ENCODE data around the gene AP2M1. TPM values are rescaled to one million over a fixed set of nuclear protein-coding genes. Genes with fewer than 3 reads are reported as not detected.

AP2M1 gene
- polyA plus RNA-seq, 2 of the 4 experiments (the other 2 are of a cell fraction): 274 to 298 TPM

GRCh38 chr3:184233127-184233843, 58.6 kb downstream of the AP2M1 start:
- FAIRE-seq (no peak), DNase-seq (ENCODE audit: low read depth in 1 of 2, low spot score in 1 of 2) (no peak), ATAC-seq (no peak)
- POLR2A ChIA-PET: no interaction called here
- CTCF ChIA-PET: interaction anchor here (1.9 kb wide), 1 partner anchor 16 kb away, joined by 7 read pairs; the partner anchor contains the start of gene EEF1AKMT4
- H3K4me3 ChIP-seq: no peak overlapping the region
- H3K27ac ChIP-seq: no peak overlapping the region
- peaks cover 7% of the 10 kb centered on the region; the same call in 2 of the 3 replicates for H3K4me1 ChIP-seq
- WGBS (ENCODE audit: missing lambda C conversion rate): 77% methylated on average over 4 of the region's 23 CpGs
- TF ChIP-seq NFE2L2 (conservative IDR thresholded peaks at IDR 0.05; ENCODE audit: low read length): no peak
- TF ChIP-seq MAZ (IDR thresholded peaks at IDR 0.05; ENCODE audit: borderline replicate concordance, low read depth, low read length): no peak
- TF ChIP-seq PHF8 (IDR thresholded peaks at IDR 0.05; ENCODE audit: borderline replicate concordance, low read depth): no peak
- TF ChIP-seq EHF (CRISPR knock-in tag; IDR thresholded peaks at IDR 0.05): no peak
- TF ChIP-seq BCL3 (IDR thresholded peaks at IDR 0.05): no peak
- TF ChIP-seq HEYL (CRISPR knock-in tag; IDR thresholded peaks at IDR 0.05): no peak
- TF ChIP-seq E2F6 (IDR thresholded peaks at IDR 0.05; ENCODE audit: borderline replicate concordance, low read depth): no peak
- no peak for TF ChIP-seq PBX3 (IDR thresholded peaks at IDR 0.05)
- TF ChIP-seq ESRRA (IDR thresholded peaks at IDR 0.05; ENCODE audit: borderline replicate concordance, low read length): no peak
- TF ChIP-seq CHD4 (IDR thresholded peaks at IDR 0.05; ENCODE audit: borderline replicate concordance): no peak
- no peaks in the 10 kb centered on the region for H3K9me3 ChIP-seq
- no peak overlapping the region for H3K4me2 ChIP-seq

Other genes with a start within 250 kb of the AP2M1 start
- 19.1 and 20.7 TPM in 2 replicates for gene ABCC5, start 157.0 kb upstream of the AP2M1 start, polyA plus RNA-seq (2011; rRNA removed)
- gene ABCC5, start 157.0 kb upstream of the AP2M1 start, polyA plus RNA-seq (2017; fragmentation: RNase III; extraction: RNeasy Plus Mini Kit Qiagen cat#74134 plus additional on column Dnase treatment): 13.3 to 15.5 TPM (median 14.2 TPM) in 3 replicates
- not detected in 2 replicates for gene HTR3D, start 143.1 kb upstream of the AP2M1 start, polyA plus RNA-seq (2011; rRNA removed)
- not detected in 3 replicates for gene HTR3D, start 143.1 kb upstream of the AP2M1 start, polyA plus RNA-seq (2017; fragmentation: RNase III; extraction: RNeasy Plus Mini Kit Qiagen cat#74134 plus additional on column Dnase treatment)
- gene HTR3C, start 121.8 kb upstream of the AP2M1 start, polyA plus RNA-seq (2011; rRNA removed): not detected in 2 replicates
- not detected in 3 replicates for gene HTR3C, start 121.8 kb upstream of the AP2M1 start, polyA plus RNA-seq (2017; fragmentation: RNase III; extraction: RNeasy Plus Mini Kit Qiagen cat#74134 plus additional on column Dnase treatment)
- not detected in 2 replicates for gene HTR3E, start 77.8 kb upstream of the AP2M1 start, polyA plus RNA-seq (2011; rRNA removed)
- gene HTR3E, start 77.8 kb upstream of the AP2M1 start, polyA plus RNA-seq (2017; fragmentation: RNase III; extraction: RNeasy Plus Mini Kit Qiagen cat#74134 plus additional on column Dnase treatment): not detected in 3 replicates
- 32.7 and 33.9 TPM in 2 replicates for gene EIF2B5, start 39.5 kb upstream of the AP2M1 start, polyA plus RNA-seq (2011; rRNA removed)
- gene EIF2B5, start 39.5 kb upstream of the AP2M1 start, polyA plus RNA-seq (2017; fragmentation: RNase III; extraction: RNeasy Plus Mini Kit Qiagen cat#74134 plus additional on column Dnase treatment): 29.8 to 32.5 TPM (median 32.1 TPM) in 3 replicates
- gene DVL3, start 19.5 kb upstream of the AP2M1 start, polyA plus RNA-seq (2011; rRNA removed): 14.1 and 17.7 TPM in 2 replicates
- gene DVL3, start 19.5 kb upstream of the AP2M1 start, polyA plus RNA-seq (2017; fragmentation: RNase III; extraction: RNeasy Plus Mini Kit Qiagen cat#74134 plus additional on column Dnase treatment): 23.6 to 24.4 TPM (median 23.9 TPM) in 3 replicates
- 34.6 and 35.3 TPM in 2 replicates for gene ABCF3, start 11.3 kb downstream of the AP2M1 start, polyA plus RNA-seq (2011; rRNA removed)
- 46.6 to 50.2 TPM (median 47.7 TPM) in 3 replicates for gene ABCF3, start 11.3 kb downstream of the AP2M1 start, polyA plus RNA-seq (2017; fragmentation: RNase III; extraction: RNeasy Plus Mini Kit Qiagen cat#74134 plus additional on column Dnase treatment)
- 0.11 and 0.37 TPM in 2 replicates for gene VWA5B2, start 54.7 kb downstream of the AP2M1 start, polyA plus RNA-seq (2011; rRNA removed)
- 0.37 to 0.48 TPM (median 0.47 TPM) in 3 replicates for gene VWA5B2, start 54.7 kb downstream of the AP2M1 start, polyA plus RNA-seq (2017; fragmentation: RNase III; extraction: RNeasy Plus Mini Kit Qiagen cat#74134 plus additional on column Dnase treatment)
- 49.1 and 74.4 TPM in 2 replicates for gene ALG3, start 74.1 kb downstream of the AP2M1 start, polyA plus RNA-seq (2011; rRNA removed)
- gene ALG3, start 74.1 kb downstream of the AP2M1 start, polyA plus RNA-seq (2017; fragmentation: RNase III; extraction: RNeasy Plus Mini Kit Qiagen cat#74134 plus additional on column Dnase treatment): 55.9 to 59.6 TPM (median 57.6 TPM) in 3 replicates
- gene EEF1AKMT4, start 74.8 kb downstream of the AP2M1 start, polyA plus RNA-seq (2011; rRNA removed): 12.7 and 17.0 TPM in 2 replicates
- 9.0 to 9.8 TPM (median 9.7 TPM) in 3 replicates for gene EEF1AKMT4, start 74.8 kb downstream of the AP2M1 start, polyA plus RNA-seq (2017; fragmentation: RNase III; extraction: RNeasy Plus Mini Kit Qiagen cat#74134 plus additional on column Dnase treatment)
- 0.05 and 0.20 TPM in 2 replicates for gene CAMK2N2, start 86.7 kb downstream of the AP2M1 start, polyA plus RNA-seq (2011; rRNA removed)
- gene CAMK2N2, start 86.7 kb downstream of the AP2M1 start, polyA plus RNA-seq (2017; fragmentation: RNase III; extraction: RNeasy Plus Mini Kit Qiagen cat#74134 plus additional on column Dnase treatment): 0.71 to 0.88 TPM (median 0.84 TPM) in 3 replicates
- gene ECE2, start 101.2 kb downstream of the AP2M1 start, polyA plus RNA-seq (2011; rRNA removed): not detected in 2 replicates
- not detected in 3 replicates for gene ECE2, start 101.2 kb downstream of the AP2M1 start, polyA plus RNA-seq (2017; fragmentation: RNase III; extraction: RNeasy Plus Mini Kit Qiagen cat#74134 plus additional on column Dnase treatment)
- gene PSMD2, start 124.4 kb downstream of the AP2M1 start, polyA plus RNA-seq (2011; rRNA removed): 267 and 304 TPM in 2 replicates
- 503 to 541 TPM (median 522 TPM) in 3 replicates for gene PSMD2, start 124.4 kb downstream of the AP2M1 start, polyA plus RNA-seq (2017; fragmentation: RNase III; extraction: RNeasy Plus Mini Kit Qiagen cat#74134 plus additional on column Dnase treatment)
- gene EIF4G1, start 139.8 kb downstream of the AP2M1 start, polyA plus RNA-seq (2011; rRNA removed): 152 and 185 TPM in 2 replicates
- 248 to 261 TPM (median 254 TPM) in 3 replicates for gene EIF4G1, start 139.8 kb downstream of the AP2M1 start, polyA plus RNA-seq (2017; fragmentation: RNase III; extraction: RNeasy Plus Mini Kit Qiagen cat#74134 plus additional on column Dnase treatment)
- gene FAM131A, start 162.7 kb downstream of the AP2M1 start, polyA plus RNA-seq (2011; rRNA removed): 5.2 and 5.7 TPM in 2 replicates
- gene FAM131A, start 162.7 kb downstream of the AP2M1 start, polyA plus RNA-seq (2017; fragmentation: RNase III; extraction: RNeasy Plus Mini Kit Qiagen cat#74134 plus additional on column Dnase treatment): 5.4 to 6.1 TPM (median 6.0 TPM) in 3 replicates
- gene CLCN2, start 186.8 kb downstream of the AP2M1 start, polyA plus RNA-seq (2011; rRNA removed): 2.2 and 2.7 TPM in 2 replicates
- 4.4 to 5.4 TPM (median 4.9 TPM) in 3 replicates for gene CLCN2, start 186.8 kb downstream of the AP2M1 start, polyA plus RNA-seq (2017; fragmentation: RNase III; extraction: RNeasy Plus Mini Kit Qiagen cat#74134 plus additional on column Dnase treatment)
- 112 and 127 TPM in 2 replicates for gene POLR2H, start 186.9 kb downstream of the AP2M1 start, polyA plus RNA-seq (2011; rRNA removed)
- gene POLR2H, start 186.9 kb downstream of the AP2M1 start, polyA plus RNA-seq (2017; fragmentation: RNase III; extraction: RNeasy Plus Mini Kit Qiagen cat#74134 plus additional on column Dnase treatment): 98.9 to 104 TPM (median 103 TPM) in 3 replicates
- 0.06 and 0.09 TPM in 2 replicates for gene THPO, start 203.4 kb downstream of the AP2M1 start, polyA plus RNA-seq (2011; rRNA removed)
- not detected in 3 replicates for gene THPO, start 203.4 kb downstream of the AP2M1 start, polyA plus RNA-seq (2017; fragmentation: RNase III; extraction: RNeasy Plus Mini Kit Qiagen cat#74134 plus additional on column Dnase treatment)
- 0.12 and 0.19 TPM in 2 replicates for gene CHRD, start 205.2 kb downstream of the AP2M1 start, polyA plus RNA-seq (2011; rRNA removed)
- 0.13 to 0.32 TPM (median 0.14 TPM) in 3 replicates for gene CHRD, start 205.2 kb downstream of the AP2M1 start, polyA plus RNA-seq (2017; fragmentation: RNase III; extraction: RNeasy Plus Mini Kit Qiagen cat#74134 plus additional on column Dnase treatment)